Bronchial epithelial cell (primary cell): Measurements from ENCODE around the gene BCAS3. TPM values are rescaled to one million over a fixed set of nuclear protein-coding genes. Genes with fewer than 3 reads are reported as not detected.
A peak's percentile ranks its signal among the peaks of the same experiment; 100 is the strongest.

Experiments
- DNase-seq: peaks from one replicate; pipeline ENCODE4 v3.0.0-alpha.2; 2010; ENCODE audit warnings: low read depth
- FAIRE-seq: peaks from 2 replicates; lab custom pipeline; 2011; peaks lifted over from hg19 to GRCh38; lab: Jason Lieb, UNC
- H3K27me3 ChIP-seq: 2 replicates; pipeline ENCODE4 v1.5.1; 2011; ENCODE audit warnings: low read length; ENCODE audit not compliant: control insufficient read depth, insufficient read depth
- H3K36me3 ChIP-seq: 2 replicates; pipeline ENCODE4 v1.5.1; 2011; ENCODE audit warnings: low read length; ENCODE audit not compliant: control insufficient read depth, insufficient read depth
- H3K4me3 ChIP-seq: 2 replicates; pipeline ENCODE4 v1.5.1; 2011; ENCODE audit warnings: mild to moderate bottlenecking, low read depth, low read length, control low read depth
- total RNA-seq: library from RNA; depleted of rRNA; stranded (reverse); fragments of >200 nt; gene quantifications from 2 replicates; pipeline ENCODE4 v1.2.1, GENCODE V29; 2014
- TF ChIP-seq, protein P1 (sequence below): IDR thresholded peaks from 2 replicates; pipeline ENCODE4 v1.5.1; 2011; ENCODE audit warnings: mild to moderate bottlenecking, moderate library complexity, low read length, control low read depth, inconsistent platforms; ENCODE audit not compliant: insufficient read depth, severe bottlenecking

The BCAS3 gene
- total RNA-seq, 1 donor from 2014 or later, result 10.3 TPM

DNA sequence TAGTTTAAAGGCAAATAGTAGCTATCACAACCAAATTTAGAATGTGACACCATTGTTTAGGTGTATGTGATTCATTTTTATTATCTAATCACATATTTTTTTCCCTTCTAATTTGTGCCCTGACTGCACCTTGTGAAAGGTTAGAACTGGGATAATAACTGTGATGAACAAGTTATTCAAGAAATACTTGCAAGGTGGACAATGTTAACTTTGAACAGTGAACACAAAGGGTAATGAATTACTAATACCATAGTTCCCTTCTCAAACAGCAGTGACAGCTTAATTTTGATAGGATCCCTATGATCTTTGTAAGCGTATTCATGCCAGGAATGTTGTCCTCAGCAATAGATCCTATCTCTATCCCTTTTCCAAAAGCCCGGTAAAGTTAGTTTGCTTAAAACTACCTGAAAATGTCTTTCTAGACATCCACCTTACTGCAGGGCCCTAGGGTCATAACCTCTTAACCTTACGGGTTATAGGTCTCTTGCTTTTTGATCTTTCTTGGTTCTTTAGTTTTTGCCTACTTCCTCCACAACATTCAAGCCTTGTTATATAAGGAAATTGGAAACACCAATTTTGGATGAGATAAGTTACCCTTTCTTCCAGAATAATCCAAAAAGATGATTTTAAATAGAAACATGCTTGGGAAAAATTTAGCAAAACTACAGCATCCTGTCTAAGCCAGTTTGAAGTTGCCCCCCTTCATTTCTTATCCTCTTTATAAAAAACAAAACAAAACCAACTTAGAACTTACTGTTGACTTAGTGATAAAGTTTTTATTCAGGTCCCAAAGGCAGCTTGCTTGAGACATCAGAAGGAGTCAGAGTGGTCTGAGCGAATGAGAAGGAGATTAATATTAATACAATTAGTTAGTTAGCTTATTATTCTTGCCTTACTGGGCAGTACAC is 522.0 kb downstream of the BCAS3 start:
- Histone ChIP-seq H3K4me3 (no peak overlapping the region), H3K27me3 (no peaks in the 10 kb centered on the region), H3K36me3 (no peaks in the 10 kb centered on the region)
- DNase-seq (peak; percentile 7), FAIRE-seq (no peak)
- TF ChIP-seq, protein P1, sequence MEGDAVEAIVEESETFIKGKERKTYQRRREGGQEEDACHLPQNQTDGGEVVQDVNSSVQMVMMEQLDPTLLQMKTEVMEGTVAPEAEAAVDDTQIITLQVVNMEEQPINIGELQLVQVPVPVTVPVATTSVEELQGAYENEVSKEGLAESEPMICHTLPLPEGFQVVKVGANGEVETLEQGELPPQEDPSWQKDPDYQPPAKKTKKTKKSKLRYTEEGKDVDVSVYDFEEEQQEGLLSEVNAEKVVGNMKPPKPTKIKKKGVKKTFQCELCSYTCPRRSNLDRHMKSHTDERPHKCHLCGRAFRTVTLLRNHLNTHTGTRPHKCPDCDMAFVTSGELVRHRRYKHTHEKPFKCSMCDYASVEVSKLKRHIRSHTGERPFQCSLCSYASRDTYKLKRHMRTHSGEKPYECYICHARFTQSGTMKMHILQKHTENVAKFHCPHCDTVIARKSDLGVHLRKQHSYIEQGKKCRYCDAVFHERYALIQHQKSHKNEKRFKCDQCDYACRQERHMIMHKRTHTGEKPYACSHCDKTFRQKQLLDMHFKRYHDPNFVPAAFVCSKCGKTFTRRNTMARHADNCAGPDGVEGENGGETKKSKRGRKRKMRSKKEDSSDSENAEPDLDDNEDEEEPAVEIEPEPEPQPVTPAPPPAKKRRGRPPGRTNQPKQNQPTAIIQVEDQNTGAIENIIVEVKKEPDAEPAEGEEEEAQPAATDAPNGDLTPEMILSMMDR, result no peak

DNA sequence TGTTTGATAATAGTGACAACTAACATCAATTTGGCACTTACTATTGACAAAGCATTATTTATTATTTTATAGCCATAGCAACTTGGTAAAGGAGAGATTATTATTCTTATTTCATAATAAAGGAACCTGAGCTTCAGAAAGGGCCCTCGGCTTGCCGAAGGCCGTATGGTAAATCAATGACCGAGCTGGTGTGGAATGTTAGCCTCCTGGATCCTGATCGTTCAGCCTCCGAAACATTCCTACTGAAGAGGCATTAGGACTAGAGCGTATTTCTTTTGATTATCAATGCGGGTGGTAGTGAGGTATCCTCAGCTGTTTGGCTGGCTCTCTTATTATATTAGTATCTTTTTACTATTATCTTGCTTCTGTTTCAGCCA is 522.7 kb downstream of the BCAS3 start:
- Histone ChIP-seq H3K36me3 (no peaks in the 10 kb centered on the region), H3K4me3 (no peak overlapping the region), H3K27me3 (no peaks in the 10 kb centered on the region)
- DNase-seq, result no peak
- FAIRE-seq, result no peak
- TF ChIP-seq, protein P1, result no peak

DNA sequence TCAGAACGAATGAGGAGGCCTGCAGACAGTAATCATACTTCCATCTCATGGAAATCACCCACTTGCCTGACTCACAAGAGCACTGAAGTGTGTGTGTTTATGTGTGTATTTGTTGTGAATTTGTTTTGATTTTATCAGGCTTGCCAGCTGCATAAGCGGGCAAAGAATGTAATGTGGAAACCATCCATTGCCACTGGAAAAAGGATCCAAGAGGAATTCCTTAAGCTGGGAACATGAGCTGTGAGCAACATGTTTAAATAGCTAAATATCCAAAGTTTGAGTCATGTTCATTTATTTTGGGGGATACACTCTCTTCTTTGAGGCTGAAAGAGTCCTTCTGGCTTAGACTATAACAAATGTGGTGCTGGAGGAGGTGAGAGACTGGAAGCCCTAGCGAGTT is 523.6 kb downstream of the BCAS3 start:
- peak; percentile 52 for FAIRE-seq
- peak; percentile 38 for DNase-seq
- TF ChIP-seq, protein P1, result no peak
- no peak overlapping the region for H3K4me3 ChIP-seq
- no peaks in the 10 kb centered on the region for H3K27me3 ChIP-seq
- no peaks in the 10 kb centered on the region for H3K36me3 ChIP-seq

- DNase-seq (peak; percentile 8), FAIRE-seq (no peak)
- Histone ChIP-seq H3K36me3 (no peaks in the 10 kb centered on the region), H3K4me3 (no peak overlapping the region), H3K27me3 (no peaks in the 10 kb centered on the region)
- TF ChIP-seq, protein P1, result no peak
Measured at GRCh38 chr17:61202564-61202963, 524.9 kb downstream of the BCAS3 start.

GRCh38 chr17:61203671-61204131 is 526.0 kb downstream of the BCAS3 start:
- TF ChIP-seq, protein P1, result no peak
- Histone ChIP-seq H3K27me3 (no peaks in the 10 kb centered on the region), H3K36me3 (no peaks in the 10 kb centered on the region), H3K4me3 (no peak overlapping the region)
- DNase-seq (no peak), FAIRE-seq (no peak)
